ENCODE results near the gene ZNF860.

ZNF860 gene

DNA sequence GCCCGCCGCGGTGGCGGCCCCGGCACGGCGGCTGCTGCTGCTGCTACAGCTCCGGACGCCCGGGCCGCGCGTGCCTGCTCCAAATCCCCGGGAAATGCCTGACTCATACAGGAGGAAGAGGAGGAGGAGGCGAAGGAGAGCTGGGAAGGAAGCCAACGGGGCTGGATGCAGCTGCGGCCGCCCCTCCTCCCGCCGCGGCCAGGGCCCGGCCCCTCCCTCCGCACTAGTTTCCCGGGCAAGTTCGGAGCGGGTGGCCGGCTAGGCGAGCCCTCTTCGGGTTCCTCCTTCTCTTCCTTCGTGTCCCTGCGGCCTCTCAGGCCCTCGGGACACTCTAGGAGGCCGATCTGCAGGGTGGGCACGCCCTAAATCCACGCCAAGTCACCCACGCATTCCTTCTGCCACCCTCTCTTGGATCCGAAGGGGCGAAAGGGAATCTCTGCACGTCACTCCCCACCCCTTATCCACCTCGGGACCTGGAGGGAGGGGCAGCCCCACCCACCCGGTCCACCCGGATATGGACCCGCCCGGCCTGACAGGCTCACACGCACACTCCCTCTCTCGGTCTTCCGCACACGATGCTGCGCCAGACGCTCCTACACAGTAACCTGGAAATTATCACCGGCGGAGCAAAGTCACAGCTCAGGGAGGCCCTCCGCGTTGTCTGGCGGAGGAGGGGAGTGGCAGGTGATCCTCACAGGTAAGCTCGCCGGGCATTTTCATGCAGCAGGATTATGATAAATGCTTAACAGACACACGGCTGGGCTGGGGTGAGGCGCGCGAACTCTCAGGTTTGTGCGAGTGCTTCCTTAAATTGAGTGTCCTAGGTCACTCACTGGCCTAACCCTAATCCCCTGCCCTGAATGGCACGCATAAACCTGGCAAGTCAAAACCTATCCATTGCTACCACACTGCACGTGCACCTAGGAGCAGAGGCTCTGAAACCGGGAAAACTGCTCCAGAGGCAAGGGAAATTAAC, at the start of gene ZNF860, which contains the start of gene OSBPL10:
TSS of gene ZNF860 (plus strand) at position 545 of the 976 bp plus-strand sequence. CDS start 7,330 bp downstream, outside the sequence.
TSS of gene OSBPL10 (minus strand) at position 57 of the 976 bp plus-strand sequence. CDS start 83 bp downstream, outside the sequence.
- peak; percentile 56 for DNase-seq

DNA sequence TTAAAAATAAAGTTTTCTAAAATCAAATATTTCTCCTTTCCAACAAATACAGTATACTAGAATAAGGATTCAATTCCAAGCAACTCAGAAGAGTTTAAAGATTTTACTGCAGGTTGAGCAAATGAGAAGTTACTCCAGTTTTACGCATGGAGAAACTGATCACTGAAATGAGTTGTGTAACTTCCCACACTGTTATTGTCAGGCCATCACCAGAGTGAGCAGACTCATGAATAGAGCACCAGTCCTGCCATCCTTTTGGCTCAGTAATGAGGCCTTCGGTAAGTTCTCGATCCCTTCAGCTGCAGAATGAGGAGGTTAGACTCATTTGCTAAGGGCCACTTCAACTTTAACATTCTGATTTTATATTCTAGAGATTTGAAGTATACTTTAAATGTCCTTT, 48.6 kb upstream of the ZNF860 start:
- no peak for DNase-seq

GRCh38 chr3:31934018-31934417, 47.5 kb upstream of the ZNF860 start:
- no peak for DNase-seq

- no peak for DNase-seq
Observed at GRCh38 chr3:31934866-31935265, 46.7 kb upstream of the ZNF860 start.

- DNase-seq = no peak
Observed at GRCh38 chr3:31936420-31937060, 45.0 kb upstream of the ZNF860 start.

DNA sequence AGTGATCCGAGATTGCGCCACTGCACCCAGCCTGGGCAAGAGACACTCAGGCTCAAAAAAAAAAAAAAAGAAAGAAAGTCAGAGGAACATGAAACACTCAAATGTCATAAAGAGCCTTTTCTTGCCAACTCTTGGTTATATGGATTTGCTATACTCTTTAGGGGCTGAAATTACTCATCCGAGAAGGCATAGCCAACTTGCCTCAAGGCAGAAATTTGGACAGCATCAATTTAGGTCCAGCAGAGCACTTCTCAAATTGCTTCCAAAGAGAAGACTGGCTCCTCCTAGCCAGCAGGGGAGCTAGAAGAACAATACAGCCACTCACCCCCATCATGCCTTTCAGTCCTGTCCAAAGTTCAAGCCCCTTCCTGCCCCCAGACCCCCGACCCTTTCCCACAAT, 44.3 kb upstream of the ZNF860 start:
- DNase-seq = no peak

- no peak for DNase-seq
Observed at GRCh38 chr3:31942446-31942845, 39.1 kb upstream of the ZNF860 start.

- DNase-seq = no peak
Observed at GRCh38 chr3:31943041-31943440, 38.5 kb upstream of the ZNF860 start.

DNA sequence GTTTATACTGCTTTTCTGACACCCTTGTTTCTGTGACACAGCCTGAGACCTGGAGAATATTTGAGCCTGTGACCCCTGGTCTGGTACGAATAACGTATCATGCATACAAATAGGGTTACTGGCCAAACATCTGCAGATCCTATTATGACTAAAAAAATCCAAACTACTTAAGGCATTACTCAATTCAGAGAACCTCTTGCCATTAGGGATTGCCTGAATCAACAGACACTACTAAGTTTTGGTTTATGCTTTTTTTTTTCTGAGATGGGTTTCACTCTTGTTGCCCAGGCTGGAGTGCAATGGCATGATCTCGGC, 35.9 kb upstream of the ZNF860 start:
- DNase-seq = no peak

- DNase-seq = no peak
Observed at GRCh38 chr3:31946484-31947081, 35.0 kb upstream of the ZNF860 start.

- DNase-seq = no peak
Observed at GRCh38 chr3:31947162-31947561, 34.4 kb upstream of the ZNF860 start.

- no peak for DNase-seq
Observed at GRCh38 chr3:31947671-31948091, 33.9 kb upstream of the ZNF860 start.

GRCh38 chr3:31948280-31948679, 33.3 kb upstream of the ZNF860 start:
- DNase-seq = no peak

- no peak for DNase-seq
Observed at GRCh38 chr3:31952205-31952604, 29.3 kb upstream of the ZNF860 start.

GRCh38 chr3:31953091-31953490, 28.5 kb upstream of the ZNF860 start:
- no peak for DNase-seq

- DNase-seq = no peak
Observed at GRCh38 chr3:31953636-31954035, 27.9 kb upstream of the ZNF860 start.

DNA sequence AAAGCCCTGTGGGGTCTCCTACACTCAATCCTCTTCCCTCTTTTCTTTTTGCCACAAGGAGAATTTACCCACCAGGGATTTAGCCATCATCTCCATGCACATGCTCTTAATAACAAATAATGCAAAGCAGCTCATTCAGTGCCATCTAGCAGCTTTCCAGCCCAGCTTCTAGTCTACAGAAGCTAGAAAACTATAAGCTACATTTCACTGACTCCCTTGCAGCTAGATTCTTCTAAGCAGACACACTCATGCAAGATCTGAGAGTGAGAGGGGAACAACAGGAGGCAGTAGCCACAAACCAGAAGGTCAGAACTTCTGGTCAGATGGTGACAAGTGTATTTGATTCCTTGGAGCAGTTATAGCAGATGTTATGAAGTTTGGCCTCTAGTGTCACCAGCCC, 26.0 kb upstream of the ZNF860 start:
- DNase-seq = no peak

GRCh38 chr3:31957106-31957505, 24.4 kb upstream of the ZNF860 start:
- DNase-seq = no peak

- DNase-seq = no peak
Observed at GRCh38 chr3:31958701-31959152, 22.8 kb upstream of the ZNF860 start.

DNA sequence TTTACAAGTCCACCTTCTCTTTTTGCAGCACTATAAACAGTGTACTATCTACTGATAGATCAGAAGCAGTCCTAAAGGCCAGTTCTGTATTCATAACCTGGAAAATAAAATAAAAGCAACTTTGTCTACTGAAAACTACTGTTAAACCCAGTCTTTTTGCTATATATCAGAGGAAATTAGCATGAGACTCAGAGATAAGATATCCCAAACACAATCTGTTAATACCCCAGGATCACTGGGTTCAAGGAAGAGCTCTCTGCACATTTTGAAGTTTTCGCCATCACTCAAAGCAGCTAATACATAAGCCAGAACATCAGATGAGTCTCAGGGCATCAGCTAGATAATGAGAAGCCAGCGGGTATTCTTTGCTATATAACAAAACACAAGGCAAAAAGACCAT, 22.3 kb upstream of the ZNF860 start:
- no peak for DNase-seq

GRCh38 chr3:31959951-31960792, 21.4 kb upstream of the ZNF860 start:
- no peak for DNase-seq

- no peak for DNase-seq
Observed at GRCh38 chr3:31960793-31961431, 20.6 kb upstream of the ZNF860 start.
